H9 (cell line): Measurements from ENCODE around the gene SYT9. TPM values are rescaled to one million over a fixed set of nuclear protein-coding genes. Genes with fewer than 3 reads are reported as not detected.

Experiments used
- DNase-seq: peaks from one replicate; pipeline ENCODE4 v3.0.0-alpha.2; 2017
- H2AFZ ChIP-seq: one replicate; pipeline ENCODE4 v1.6.1; 2013; ENCODE audit warnings: mild to moderate bottlenecking, low read length, control low read depth, moderate library complexity
- H2AK5ac ChIP-seq: 2 replicates; pipeline ENCODE4 v1.6.1; 2013; ENCODE audit warnings: low read length, control low read depth, mixed read lengths; ENCODE audit not compliant: insufficient read length
- H2BK120ac ChIP-seq: one replicate; pipeline ENCODE4 v1.6.1; 2013; ENCODE audit warnings: low read depth, mild to moderate bottlenecking, low read length, control low read depth, inconsistent platforms; ENCODE audit not compliant: poor library complexity, severe bottlenecking
- H2BK12ac ChIP-seq: 2 replicates; pipeline ENCODE4 v1.6.1; 2013; ENCODE audit warnings: low read length, control low read depth, mixed read lengths, low read depth; ENCODE audit not compliant: insufficient read length
- H2BK15ac ChIP-seq: 2 replicates; pipeline ENCODE4 v1.6.1; 2013; ENCODE audit warnings: low read depth, low read length, control low read depth
- H2BK20ac ChIP-seq: one replicate; pipeline ENCODE4 v1.6.1; 2013; ENCODE audit warnings: low read depth, mild to moderate bottlenecking, low read length, control low read depth, inconsistent platforms; ENCODE audit not compliant: poor library complexity, severe bottlenecking
- H2BK5ac ChIP-seq: 2 replicates; pipeline ENCODE4 v1.6.1; 2013; ENCODE audit warnings: low read length, control low read depth, mixed read lengths; ENCODE audit not compliant: insufficient read length
- H3K14ac ChIP-seq: 2 replicates; pipeline ENCODE4 v1.6.1; 2013; ENCODE audit warnings: low read length, control low read depth; ENCODE audit not compliant: insufficient read depth
- H3K18ac ChIP-seq: 2 replicates; pipeline ENCODE4 v1.6.1; 2013; ENCODE audit warnings: low read depth, mild to moderate bottlenecking, mixed read lengths, low read length, control low read depth; ENCODE audit not compliant: insufficient read length
- H3K23ac ChIP-seq: 2 replicates; pipeline ENCODE4 v1.6.1; 2013; ENCODE audit warnings: low read length, control low read depth, mixed read lengths, low read depth; ENCODE audit not compliant: insufficient read length
- H3K23me2 ChIP-seq: 2 replicates; pipeline ENCODE4 v1.6.1; 2013; ENCODE audit warnings: low read depth, mild to moderate bottlenecking, mixed read lengths, low read length, control low read depth; ENCODE audit not compliant: insufficient read length, poor library complexity, severe bottlenecking
- H3K27ac ChIP-seq: 2 replicates; pipeline ENCODE4 v1.5.1; 2013; ENCODE audit warnings: low read length, control low read depth, mixed read lengths, low read depth; ENCODE audit not compliant: insufficient read length
- H3K27me3 ChIP-seq: 2 replicates; pipeline ENCODE4 v1.6.1; 2013; ENCODE audit warnings: low read length, control low read depth, inconsistent platforms; ENCODE audit not compliant: insufficient read depth
- H3K4ac ChIP-seq: 2 replicates; pipeline ENCODE4 v1.6.1; 2013; ENCODE audit warnings: low read depth, mild to moderate bottlenecking, control low read depth, inconsistent platforms, low read length, moderate library complexity
- H3K4me1 ChIP-seq: 2 replicates; pipeline ENCODE4 v1.6.1; 2013; ENCODE audit warnings: low read length, control low read depth, inconsistent platforms; ENCODE audit not compliant: insufficient read depth
- H3K4me2 ChIP-seq: 2 replicates; pipeline ENCODE4 v1.6.1; 2013; ENCODE audit warnings: low read length, control low read depth, mixed read lengths; ENCODE audit not compliant: insufficient read length, insufficient read depth
- H3K56ac ChIP-seq: 2 replicates; pipeline ENCODE4 v1.6.1; 2013; ENCODE audit warnings: low read depth, mild to moderate bottlenecking, mixed read lengths, low read length, control low read depth; ENCODE audit not compliant: insufficient read length
- H3K79me1 ChIP-seq: 2 replicates; pipeline ENCODE4 v1.6.1; 2013; ENCODE audit warnings: low read depth, mild to moderate bottlenecking, moderate library complexity, low read length, control low read depth, inconsistent platforms; ENCODE audit not compliant: insufficient read depth, poor library complexity, severe bottlenecking
- H3K79me2 ChIP-seq: 2 replicates; pipeline ENCODE4 v1.6.1; 2013; ENCODE audit warnings: low read length, control low read depth, inconsistent platforms; ENCODE audit not compliant: insufficient read depth
- H3K9ac ChIP-seq: 2 replicates; pipeline ENCODE4 v1.6.1; 2013; ENCODE audit warnings: low read length, control low read depth, mixed read lengths; ENCODE audit not compliant: insufficient read length; ENCODE audit errors: extremely low read depth
- H3K9me3 ChIP-seq: one replicate; pipeline ENCODE4 v1.6.1; 2013; ENCODE audit warnings: low read depth, low read length, inconsistent platforms; ENCODE audit not compliant: control insufficient read depth
- H3T11ph ChIP-seq: one replicate; pipeline ENCODE4 v1.6.1; 2013; ENCODE audit warnings: mild to moderate bottlenecking, low read length, control low read depth, inconsistent platforms
- H4K20me1 ChIP-seq: one replicate; pipeline ENCODE4 v1.6.1; 2013; ENCODE audit not compliant: control insufficient read depth, insufficient read length, insufficient read depth
- H4K5ac ChIP-seq: 2 replicates; pipeline ENCODE4 v1.6.1; 2013; ENCODE audit warnings: low read depth, mild to moderate bottlenecking, mixed read lengths, low read length, control low read depth; ENCODE audit not compliant: insufficient read length
- H4K8ac ChIP-seq: replicated peaks from 2 replicates; pipeline ENCODE4 v1.6.1; 2013; ENCODE audit warnings: low read length, control low read depth, mixed read lengths, low read depth; ENCODE audit not compliant: insufficient read length
- H4K91ac ChIP-seq: 2 replicates; pipeline ENCODE4 v1.6.1; 2013; ENCODE audit warnings: low read depth, mild to moderate bottlenecking, moderate library complexity, mixed read lengths, low read length, control low read depth; ENCODE audit not compliant: insufficient read length
- H3K27ac Mint-ChIP-seq, 3 experiments: 2 replicates in 2 of 3; 3 replicates in 1 of 3; pipeline ENCODE4 v1.8.0; 2020 to 2021; ENCODE audit warnings: mixed read lengths in 3 of 3, mild to moderate bottlenecking in 1 of 3, moderate library complexity in 1 of 3
- H3K27me3 Mint-ChIP-seq: 2 replicates; pipeline ENCODE4 v1.8.0; 2021; ENCODE audit warnings: low read depth, mild to moderate bottlenecking, moderate library complexity, mixed read lengths
- H3K36me3 Mint-ChIP-seq, 3 experiments: 2 replicates in 2 of 3; 3 replicates in 1 of 3; pipeline ENCODE4 v1.8.0; 2020 to 2021; ENCODE audit warnings: low read depth in 3 of 3, mixed read lengths in 3 of 3; ENCODE audit not compliant: insufficient read depth in 1 of 3
- H3K4me1 Mint-ChIP-seq, 2 experiments: 2 replicates each; pipeline ENCODE4 v1.8.0; 2020; ENCODE audit warnings: mixed read lengths in 2 of 2
- H3K4me3 Mint-ChIP-seq, 2 experiments: 2 replicates in 1 of 2; 3 replicates in 1 of 2; pipeline ENCODE4 v1.8.0; 2020 to 2021; ENCODE audit warnings: mild to moderate bottlenecking in 2 of 2, mixed read lengths in 2 of 2, moderate library complexity in 1 of 2
- H3K9me3 Mint-ChIP-seq, 2 experiments: 2 replicates in 1 of 2; 3 replicates in 1 of 2; pipeline ENCODE4 v1.8.0; 2020; ENCODE audit warnings: mild to moderate bottlenecking in 2 of 2, mixed read lengths in 2 of 2, moderate library complexity in 1 of 2
- CTCF ChIP-seq: fragments of 200-600 bp; sonication (generic); conservative IDR thresholded peaks from 3 replicates; pipeline ENCODE4 v1.8.0; 2021; ENCODE audit warnings: antibody characterized with exemption, mild to moderate bottlenecking
- WGBS: extraction: QIAGEN DNeasy Blood & Tissue Kit; methylation state at CpG from one replicate; pipeline ENCODE4 v1.1.7; 2013; ENCODE audit warnings: missing lambda C conversion rate, low lambda C conversion rate, mixed read lengths; ENCODE audit not compliant: insufficient read length; ENCODE audit errors: extremely low coverage; 5-methylcytosine and 5-hydroxymethylcytosine counted together
- total RNA-seq: library from RNA; stranded (reverse); gene quantifications from 2 replicates; pipeline ENCODE4 v1.2.1, GENCODE V29; 2021

The SYT9 gene
- total RNA-seq, 1 experiment from 2014 or later = 0.63 TPM

GRCh38 chr11:7454854-7455253, 203.2 kb downstream of the SYT9 start:
- H3K79me2 ChIP-seq = no peaks in the 10 kb centered on the region
- no peak for DNase-seq
- no peaks in the 10 kb centered on the region for H3K27me3 Mint-ChIP-seq

More at GRCh38 chr11:7454854-7455253, 203.2 kb downstream of the SYT9 start:
- Histone ChIP-seq H2BK12ac (no peak overlapping the region), H3K56ac (no peak overlapping the region), H4K91ac (no peak overlapping the region), H3K4me2 (no peak overlapping the region), H2BK5ac (no peak overlapping the region), H3K79me1 (no peaks in the 10 kb centered on the region), H2AFZ (no peak overlapping the region), H4K5ac (no peak overlapping the region), H3K18ac (no peak overlapping the region), H2AK5ac (no peak overlapping the region), H3K14ac (no peak overlapping the region), H3K27me3 (no peaks in the 10 kb centered on the region), H2BK120ac (no peak overlapping the region), H3T11ph (no peak overlapping the region), H2BK20ac (no peak overlapping the region), H3K23ac (no peak overlapping the region), H3K4ac (no peak overlapping the region), H3K9me3 (no peaks in the 10 kb centered on the region), H3K23me2 (no peaks in the 10 kb centered on the region), H3K4me1 (no peaks in the 10 kb centered on the region), H4K8ac (no peak overlapping the region), H3K27ac (no peak overlapping the region), H4K20me1 (no peaks in the 10 kb centered on the region), H3K9ac (no peak overlapping the region), H2BK15ac (no peak overlapping the region)
- no CpG with 5 or more reads among the region's 2 CpGs for WGBS
- Mint-ChIP-seq H3K4me1 (peaks cover 6 to 11% of the 10 kb centered on the region in 2 experiments; a peak in 2 of 4 replicates), H3K9me3 (no peaks in the 10 kb centered on the region; a peak in 1 of 5 replicates), H3K36me3 (no peaks in the 10 kb centered on the region), H3K27ac (no peak overlapping the region), H3K4me3 (no peak overlapping the region)
- no peak for TF ChIP-seq CTCF
